A549 (cell line): Measurements from ENCODE around the gene CTNNBL1. TPM values are rescaled to one million over a fixed set of nuclear protein-coding genes. Genes with fewer than 3 reads are reported as not detected.

Experiments
- ATAC-seq, 2 experiments: fragments of 200-7000 bp in 1 of 2; fragments of >200 bp in 1 of 2; cut with Nextera tagmentation in 1 of 2; cut with Tn5 transposase in 1 of 2; 3 replicates each; pipeline versions ENCODE4 v1.8.0 to v1.9.1; 2018 to 2020; ENCODE audit warnings: mild to moderate bottlenecking in 1 of 2, moderate library complexity in 1 of 2
- CTCF ChIA-PET: fragments of 300-600 bp; sonication (Branson Sonifier 250); formaldehyde crosslinking; extraction: SDS; loops from one replicate; lab custom pipeline; 2021; ENCODE audit warnings: antibody characterized with exemption, inconsistent platforms; lab: Yijun Ruan, JAX
- POLR2A ChIA-PET: fragments of 350-600 bp; formaldehyde crosslinking; extraction: SDS; loops from one replicate; lab custom pipeline; 2021; ENCODE audit warnings: antibody characterized with exemption, inconsistent platforms; lab: Yijun Ruan, JAX
- DNase-seq, 2 experiments: peaks; one replicate each; pipeline versions ENCODE4 v3.0.0 to v3.0.0-alpha.2; 2011 to 2016; ENCODE audit warnings: low read depth in 1 of 2, low spot score in 1 of 2
- FAIRE-seq: peaks from 2 replicates; lab custom pipeline; 2011; peaks lifted over from hg19 to GRCh38; lab: Jason Lieb, UNC
- H3K27ac ChIP-seq, 2 experiments: fragments of >200 bp; sonication (Bioruptor Twin); formaldehyde crosslinking; 3 replicates each; pipeline ENCODE4 v1.5.1; 2016 to 2017
- H3K4me1 ChIP-seq: fragments of >200 bp; sonication (Bioruptor Twin); formaldehyde crosslinking; 3 replicates; pipeline ENCODE4 v1.6.1; 2016
- H3K4me2 ChIP-seq: fragments of >200 bp; sonication (Bioruptor Twin); formaldehyde crosslinking; 3 replicates; pipeline ENCODE4 v1.6.1; 2016
- H3K4me3 ChIP-seq: fragments of >200 bp; sonication (Bioruptor Twin); formaldehyde crosslinking; 3 replicates; pipeline ENCODE4 v1.5.1; 2016
- H3K9me3 ChIP-seq: fragments of >200 bp; sonication (Bioruptor Twin); formaldehyde crosslinking; 3 replicates; pipeline ENCODE4 v1.6.1; 2016
- ATOH8 ChIP-seq: fragments of 250-450 bp; sonication (Bioruptor Pico); IDR thresholded peaks from 2 replicates; pipeline ENCODE4 v1.5.0; 2020; ENCODE audit warnings: low read depth, mild to moderate bottlenecking, moderate library complexity
- E2F6 ChIP-seq: IDR thresholded peaks from 2 replicates; pipeline ENCODE4 v1.6.1; 2012; ENCODE audit warnings: low read depth, borderline replicate concordance
- EHMT2 ChIP-seq: fragments of 200-600 bp; sonication (generic); IDR thresholded peaks from 2 replicates; pipeline ENCODE4 v1.6.1; 2016; ENCODE audit warnings: antibody characterized with exemption, low read depth, mild to moderate bottlenecking, moderate library complexity
- ELK1 ChIP-seq: fragments of 150-350 bp; IDR thresholded peaks from 2 replicates; pipeline ENCODE4 v1.6.1; 2014; ENCODE audit warnings: low read depth, mild to moderate bottlenecking, low read length
- ESRRA ChIP-seq: fragments of 150-350 bp; IDR thresholded peaks from 2 replicates; pipeline ENCODE4 v1.6.1; 2014; ENCODE audit warnings: mild to moderate bottlenecking, low read length, borderline replicate concordance
- FOXS1 ChIP-seq: fragments of 250-450 bp; sonication (Bioruptor Pico); IDR thresholded peaks from 2 replicates; pipeline ENCODE4 v1.5.0; 2020; ENCODE audit warnings: mild to moderate bottlenecking, moderate library complexity
- HEYL ChIP-seq: fragments of 250-450 bp; sonication (Bioruptor Pico); IDR thresholded peaks from 2 replicates; pipeline ENCODE4 v1.8.0; 2021; ENCODE audit warnings: mild to moderate bottlenecking, moderate library complexity
- HOXA7 ChIP-seq: fragments of 250-450 bp; sonication (Bioruptor Pico); IDR thresholded peaks from 2 replicates; pipeline ENCODE4 v1.5.0; 2020; ENCODE audit warnings: mild to moderate bottlenecking, moderate library complexity
- JUN ChIP-seq, 2 experiments: fragments of >200 bp; sonication (Bioruptor Twin); formaldehyde crosslinking; IDR thresholded peaks; 2 replicates in 1 of 2; 3 replicates in 1 of 2; pipeline ENCODE4 v1.6.1; 2016 to 2017
- JUNB ChIP-seq: fragments of >200 bp; sonication (Bioruptor Twin); formaldehyde crosslinking; IDR thresholded peaks from 2 replicates; pipeline ENCODE4 v1.6.1; 2016
- MAFK ChIP-seq: fragments of 450-650 bp; IDR thresholded peaks from 2 replicates; pipeline ENCODE4 v1.6.1; 2014; ENCODE audit not compliant: partially characterized antibody
- MAZ ChIP-seq: fragments of 150-350 bp; IDR thresholded peaks from 2 replicates; pipeline ENCODE4 v1.6.1; 2014; ENCODE audit warnings: antibody characterized with exemption, low read depth, low read length, borderline replicate concordance
- NFE2L2 ChIP-seq: fragments of 150-350 bp; conservative IDR thresholded peaks from 2 replicates; pipeline ENCODE4 v1.6.1; 2014; ENCODE audit warnings: low read length
- NPAS2 ChIP-seq: fragments of 250-450 bp; sonication (Bioruptor Pico); IDR thresholded peaks from 2 replicates; pipeline ENCODE4 v1.8.0; 2022; ENCODE audit warnings: mild to moderate bottlenecking, moderate library complexity, borderline replicate concordance
- PBX3 ChIP-seq: IDR thresholded peaks from 2 replicates; pipeline ENCODE4 v1.6.1; 2012
- POLR2AphosphoS2 ChIP-seq: conservative IDR thresholded peaks from 2 replicates; pipeline ENCODE4 v1.6.1; 2012; ENCODE audit warnings: low read length, improper control_type of control experiment, inconsistent platforms
- RAD21 ChIP-seq, 2 experiments: fragments of >200 bp in 1 of 2; sonication (Bioruptor Twin) in 1 of 2; formaldehyde crosslinking in 1 of 2; IDR thresholded peaks in 1 of 2; conservative IDR thresholded peaks in 1 of 2; 2 replicates in 1 of 2; 3 replicates in 1 of 2; pipeline ENCODE4 v1.6.1; 2012 to 2018; ENCODE audit warnings: inconsistent platforms in 1 of 2
- SREBF2 ChIP-seq: fragments of 450-650 bp; IDR thresholded peaks from 2 replicates; pipeline ENCODE4 v1.6.1; 2014; ENCODE audit warnings: mild to moderate bottlenecking, moderate library complexity
- TP53 ChIP-seq: fragments of 250-450 bp; sonication (Bioruptor Pico); IDR thresholded peaks from 2 replicates; pipeline ENCODE4 v1.5.0; 2021; ENCODE audit warnings: mild to moderate bottlenecking, moderate library complexity
- ZNF302 ChIP-seq: fragments of 250-450 bp; sonication (Bioruptor Pico); IDR thresholded peaks from 2 replicates; pipeline ENCODE4 v1.9.0; 2021; ENCODE audit warnings: inconsistent platforms, mild to moderate bottlenecking, moderate library complexity
- ZSCAN20 ChIP-seq: fragments of 250-450 bp; sonication (Bioruptor Pico); IDR thresholded peaks from 2 replicates; pipeline ENCODE4 v1.8.0; 2022; ENCODE audit warnings: mild to moderate bottlenecking, moderate library complexity
- WGBS: methylation state at CpG from one replicate; pipeline ENCODE4 v1.1.6; 2017; ENCODE audit errors: missing lambda C conversion rate; 5-methylcytosine and 5-hydroxymethylcytosine counted together
- polyA plus RNA-seq, 4 experiments: library from polyadenylated mRNA; depleted of rRNA in 3 of 4; stranded (reverse); fragments of >200 nt; fragmentation: RNase III in 1 of 4; extraction: RNeasy Plus Mini Kit Qiagen cat#74134 plus additional on column Dnase treatment in 1 of 4; gene quantifications; 2 replicates in 3 of 4; 3 replicates in 1 of 4; pipeline ENCODE4 v1.2.3, GENCODE V29; 2011 to 2017

The CTNNBL1 gene
- polyA plus RNA-seq, 2 of the 4 experiments (the other 2 are of a cell fraction) = 41.0 to 59.9 TPM

GRCh38 chr20:37726971-37727956 is 33.4 kb downstream of the CTNNBL1 start:
- ATAC-seq (no peak), FAIRE-seq (no peak), DNase-seq (no peak)
- POLR2A ChIA-PET = no interaction called here
- Histone ChIP-seq H3K4me2 (no peak overlapping the region), H3K9me3 (no peaks in the 10 kb centered on the region), H3K4me1 (no peaks in the 10 kb centered on the region), H3K27ac (no peak overlapping the region), H3K4me3 (no peak overlapping the region)
- CTCF ChIA-PET = interaction anchor here (1.3 to 1.6 kb wide), 4 partner anchors 11 to 176 kb away, joined by 3 to 7 read pairs (median 4); partner anchors contain the start of gene VSTM2L
- 94% methylated on average over 7 of the region's 7 CpGs for WGBS
- TF ChIP-seq ATOH8 (CRISPR knock-in tag) = no peak
- no peak for TF ChIP-seq ZNF302
- TF ChIP-seq ELK1 = no peak
- TF ChIP-seq NFE2L2 = no peak
- TF ChIP-seq MAZ = no peak
- TF ChIP-seq ZSCAN20 (CRISPR knock-in tag) = no peak
- TF ChIP-seq JUNB = no peak
- TF ChIP-seq HEYL (CRISPR knock-in tag) = no peak
- TF ChIP-seq NPAS2 (CRISPR knock-in tag) = no peak
- TF ChIP-seq ESRRA = no peak
- TF ChIP-seq POLR2AphosphoS2 = no peak
- TF ChIP-seq EHMT2 = no peak

- no peaks in the 10 kb centered on the region for H3K4me1 ChIP-seq
- H3K27ac ChIP-seq = no peak overlapping the region
- DNase-seq (no peak), FAIRE-seq (peak; percentile 49), ATAC-seq (no peak)
- H3K4me2 ChIP-seq = no peak overlapping the region
- TF ChIP-seq RAD21 (conservative IDR thresholded peaks at IDR 0.05 in 1 of 2, IDR thresholded peaks at IDR 0.05 in 1 of 2) (no peak), HOXA7 (CRISPR knock-in tag) (no peak), JUN (IDR thresholded peaks at IDR 0.05) (no peak), TP53 (CRISPR knock-in tag) (no peak), MAFK (no peak), PBX3 (no peak), FOXS1 (CRISPR knock-in tag) (no peak), E2F6 (no peak), SREBF2 (no peak)
- no peaks in the 10 kb centered on the region for H3K9me3 ChIP-seq
- WGBS = 98% methylated on average over 2 of the region's 2 CpGs
- CTCF ChIA-PET = interaction anchor here (1.3 kb wide), 2 partner anchors 11 to 15 kb away, joined by 3 to 7 read pairs; no protein-coding TSS in a partner anchor
- H3K4me3 ChIP-seq = no peak overlapping the region
- POLR2A ChIA-PET = no interaction called here
Measured at GRCh38 chr20:37727957-37728634, 34.3 kb downstream of the CTNNBL1 start.
